Measurements from ENCODE around the gene NDUFB8.
A peak's percentile ranks its signal among the peaks of the same experiment; 100 is the strongest.

The NDUFB8 gene

GRCh38 chr10:100507357-100507732 is 22.3 kb downstream of the NDUFB8 start:
- DNase-seq (ENCODE audit: low read depth in 2 of 2): no peak

DNA sequence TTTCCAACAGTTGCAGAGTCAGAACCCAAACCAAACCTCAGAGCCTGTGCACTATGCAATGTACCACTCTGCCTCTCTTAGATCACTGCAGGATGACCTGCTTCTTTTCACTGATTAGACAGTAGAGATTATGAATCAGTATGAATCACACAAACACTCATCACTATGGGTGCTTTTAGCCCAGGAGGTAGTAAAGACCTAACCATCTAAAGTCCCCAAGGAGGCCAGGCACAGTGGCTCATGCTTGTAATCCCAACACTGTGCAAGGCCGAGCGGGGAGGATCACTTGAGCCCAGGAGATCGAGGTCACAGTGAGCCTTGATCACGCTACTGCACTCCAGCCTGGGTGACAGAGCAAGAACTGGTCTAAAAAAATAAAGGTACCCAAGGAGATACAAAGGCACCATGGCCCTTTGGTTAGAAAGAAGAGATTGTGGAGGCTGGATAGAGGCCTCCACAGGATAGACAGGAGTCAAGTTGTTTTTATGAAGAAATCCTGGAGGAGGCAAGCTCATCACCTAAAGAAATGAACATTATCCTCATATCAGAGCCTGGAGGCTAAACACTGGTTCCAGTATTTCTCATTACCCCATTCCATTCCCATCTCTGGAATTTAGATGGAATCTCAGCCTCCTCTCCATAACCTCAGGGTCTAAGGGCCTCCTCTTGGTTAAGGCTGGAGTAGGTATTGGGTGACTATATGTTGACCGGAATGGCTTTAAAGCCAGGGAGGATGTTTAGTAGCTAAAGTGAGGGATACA is 22.9 kb downstream of the NDUFB8 start:
- no peak for DNase-seq (ENCODE audit: low read depth in 2 of 2)

DNA sequence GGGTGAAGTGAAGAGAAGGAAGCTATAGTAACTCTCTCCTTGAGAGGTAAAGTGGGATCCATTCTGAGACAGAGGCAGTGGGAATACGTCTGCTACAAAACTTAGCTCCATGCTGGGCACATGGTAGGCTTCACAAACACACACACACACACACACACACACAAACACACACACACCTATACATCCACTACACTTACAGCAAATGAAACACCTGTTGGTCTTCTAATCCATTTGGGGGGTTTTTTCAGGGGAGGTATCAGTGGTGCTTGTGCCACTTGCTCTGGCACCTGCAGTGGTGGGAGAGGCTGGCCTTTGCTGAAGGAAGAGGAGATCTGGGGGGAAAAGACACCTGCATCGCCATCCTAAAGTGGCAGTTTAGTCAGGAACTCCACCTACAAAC is 24.5 kb downstream of the NDUFB8 start:
- DNase-seq (ENCODE audit: low read depth in 2 of 2): no peak

DNA sequence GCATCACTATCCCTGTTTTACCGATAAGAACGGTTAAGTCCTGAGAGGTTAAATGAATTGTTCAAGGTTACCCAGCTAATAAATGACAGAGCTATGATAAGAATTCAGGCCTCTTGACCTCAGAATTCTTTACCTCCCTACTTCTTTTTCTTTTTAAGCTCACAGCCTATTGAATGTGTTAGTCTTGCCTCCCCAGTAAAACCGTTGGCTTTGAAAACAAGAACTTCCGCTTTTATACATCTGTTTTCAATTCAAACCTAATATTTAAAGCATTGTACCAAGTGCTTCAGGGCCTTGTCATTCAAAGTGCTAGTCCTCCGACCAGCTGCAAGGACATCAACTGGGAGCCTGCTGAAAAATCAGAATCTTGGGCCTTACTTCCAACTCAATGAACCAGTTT is 25.6 kb downstream of the NDUFB8 start:
- no peak for DNase-seq (ENCODE audit: low read depth in 2 of 2)

DNA sequence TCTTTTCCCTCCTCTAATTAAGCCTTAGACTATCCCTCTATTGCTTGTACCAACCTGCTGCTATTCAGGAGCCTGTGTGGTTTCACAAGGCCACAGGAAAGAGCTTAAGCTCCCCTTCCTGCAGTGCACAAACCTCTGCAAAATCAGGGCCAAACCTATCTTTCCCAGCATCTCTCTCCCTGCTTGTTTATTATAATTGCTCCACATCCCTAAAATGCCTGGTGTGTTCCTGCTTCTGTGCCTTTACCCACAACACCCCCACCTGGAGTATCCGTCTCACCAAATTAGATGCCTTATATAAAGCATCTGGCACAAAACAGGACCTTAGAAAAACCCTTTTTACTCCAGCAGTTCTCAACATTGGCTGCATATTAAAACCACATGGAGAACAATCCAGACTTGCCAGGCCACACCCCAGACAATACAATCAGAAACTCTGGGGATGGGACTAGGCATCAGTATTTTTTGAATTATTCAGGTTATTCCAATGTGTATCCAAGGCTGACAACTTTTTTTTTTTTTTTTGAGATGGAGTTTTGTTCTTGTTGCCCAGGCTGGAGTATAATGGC is 26.7 kb downstream of the NDUFB8 start:
- DNase-seq (ENCODE audit: low read depth in 2 of 2): no peak

DNA sequence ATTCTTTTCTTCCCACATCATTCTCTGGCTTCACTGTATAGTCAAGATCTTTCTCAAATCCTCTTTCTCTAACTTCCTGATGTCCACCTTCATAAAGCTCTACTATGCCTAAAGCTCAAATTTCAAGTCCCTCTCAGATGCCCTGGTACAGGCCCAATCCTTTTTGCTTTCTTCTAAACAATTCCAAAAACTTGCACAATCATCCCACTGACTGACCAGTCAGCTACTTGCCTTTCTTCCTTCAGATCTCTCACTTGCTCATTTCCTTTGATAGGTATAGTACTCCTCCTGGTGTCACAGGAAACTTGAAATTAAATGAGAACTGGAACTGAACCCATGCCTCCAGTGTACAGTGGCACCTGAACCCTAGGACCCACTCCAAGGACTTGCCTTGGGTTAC is 28.2 kb downstream of the NDUFB8 start:
- DNase-seq (ENCODE audit: low read depth in 2 of 2): no peak

DNA sequence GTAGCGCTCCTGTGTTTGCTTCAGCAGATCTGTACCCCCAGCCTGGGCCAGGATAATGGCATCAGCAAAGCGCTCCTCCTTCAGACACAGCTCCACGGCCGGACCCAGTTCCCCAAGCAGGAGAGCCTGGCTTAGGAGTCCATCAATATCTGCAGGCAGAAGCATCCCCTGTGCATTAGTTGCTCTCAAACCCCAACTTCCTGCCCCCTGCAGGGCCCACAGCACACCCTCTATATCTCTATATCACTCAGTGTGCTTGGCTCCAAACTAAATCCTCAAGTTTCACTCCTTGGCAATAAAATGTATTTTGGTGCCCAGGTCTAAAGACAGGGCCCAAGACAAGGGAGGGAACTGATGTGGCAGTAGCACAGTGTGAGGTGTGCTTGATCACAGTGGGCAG is 31.6 kb downstream of the NDUFB8 start:
- DNase-seq (ENCODE audit: low read depth in 2 of 2): no peak

DNA sequence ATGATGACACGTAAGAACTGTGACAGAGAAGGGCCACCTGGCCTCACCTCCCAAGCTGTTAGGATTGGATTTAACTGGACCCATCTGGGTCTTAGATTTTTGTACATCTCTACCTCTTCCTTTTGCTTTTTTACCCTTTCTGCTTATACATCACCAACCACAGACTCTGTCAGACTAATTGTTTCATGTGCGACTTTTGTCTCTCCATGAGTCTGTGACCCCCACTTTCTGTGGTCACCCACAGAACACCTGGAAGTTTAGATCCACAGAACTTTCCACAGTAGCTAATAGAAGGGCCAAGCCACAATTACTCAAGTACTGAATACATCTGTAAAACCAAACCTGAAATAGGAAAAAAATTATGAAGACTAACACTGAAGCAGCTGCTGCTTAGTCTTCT is 33.1 kb downstream of the NDUFB8 start:
- DNase-seq (ENCODE audit: low read depth in 2 of 2): no peak

DNA sequence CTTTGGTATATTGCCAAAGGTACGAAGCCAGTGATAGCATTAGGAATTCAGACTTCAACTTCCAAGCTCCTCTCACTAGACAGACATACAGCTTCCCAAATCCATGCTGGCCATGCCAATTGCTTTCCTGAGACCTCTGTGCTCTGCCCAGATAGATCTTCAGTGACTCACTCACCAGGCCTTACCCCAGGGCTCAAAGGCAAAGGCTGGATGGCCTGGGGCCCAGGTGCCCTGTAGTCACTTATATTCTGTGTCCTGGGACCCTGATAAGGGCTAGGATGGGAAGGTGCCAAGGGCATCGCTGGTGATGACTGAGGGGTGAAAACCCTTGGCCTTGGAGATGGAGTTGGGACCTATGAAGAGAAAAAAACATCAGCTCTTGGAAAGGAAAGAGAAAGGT is 39.1 kb downstream of the NDUFB8 start:
- DNase-seq (ENCODE audit: low read depth in 2 of 2): no peak

GRCh38 chr10:100489396-100489795 is 40.3 kb downstream of the NDUFB8 start:
- DNase-seq (ENCODE audit: low read depth in 2 of 2): no peak

DNA sequence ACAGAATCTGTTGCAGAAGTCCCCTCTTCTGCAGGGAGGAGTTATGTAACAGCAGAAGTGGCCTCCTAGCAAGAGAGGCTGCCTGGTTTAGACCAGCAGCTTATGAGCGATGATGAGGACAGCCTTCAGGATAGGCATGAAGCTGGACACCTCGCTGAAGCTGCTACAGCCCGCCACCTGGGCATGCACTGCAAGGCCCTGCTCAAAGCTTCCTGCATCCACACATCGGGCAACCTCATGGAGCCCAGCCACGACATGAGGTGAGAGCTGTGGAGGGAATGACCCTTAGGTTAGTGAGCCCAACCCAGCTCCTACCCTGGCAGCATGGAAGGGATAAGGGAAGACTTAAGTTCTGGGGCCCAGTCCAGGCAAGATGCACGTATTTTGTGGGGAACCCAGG is 42.1 kb downstream of the NDUFB8 start:
- no peak for DNase-seq (ENCODE audit: low read depth in 2 of 2)

GRCh38 chr10:100485801-100486495 is 43.7 kb downstream of the NDUFB8 start:
- DNase-seq (ENCODE audit: low read depth in 2 of 2): no peak

- no peak for DNase-seq (ENCODE audit: low read depth in 2 of 2)
Measured at GRCh38 chr10:100485366-100485765, 44.3 kb downstream of the NDUFB8 start.

GRCh38 chr10:100483876-100484666 is 45.6 kb downstream of the NDUFB8 start:
- DNase-seq (ENCODE audit: low read depth in 2 of 2): no peak

- no peak for DNase-seq (ENCODE audit: low read depth in 2 of 2)
Measured at GRCh38 chr10:100482834-100483185, 46.9 kb downstream of the NDUFB8 start.

DNA sequence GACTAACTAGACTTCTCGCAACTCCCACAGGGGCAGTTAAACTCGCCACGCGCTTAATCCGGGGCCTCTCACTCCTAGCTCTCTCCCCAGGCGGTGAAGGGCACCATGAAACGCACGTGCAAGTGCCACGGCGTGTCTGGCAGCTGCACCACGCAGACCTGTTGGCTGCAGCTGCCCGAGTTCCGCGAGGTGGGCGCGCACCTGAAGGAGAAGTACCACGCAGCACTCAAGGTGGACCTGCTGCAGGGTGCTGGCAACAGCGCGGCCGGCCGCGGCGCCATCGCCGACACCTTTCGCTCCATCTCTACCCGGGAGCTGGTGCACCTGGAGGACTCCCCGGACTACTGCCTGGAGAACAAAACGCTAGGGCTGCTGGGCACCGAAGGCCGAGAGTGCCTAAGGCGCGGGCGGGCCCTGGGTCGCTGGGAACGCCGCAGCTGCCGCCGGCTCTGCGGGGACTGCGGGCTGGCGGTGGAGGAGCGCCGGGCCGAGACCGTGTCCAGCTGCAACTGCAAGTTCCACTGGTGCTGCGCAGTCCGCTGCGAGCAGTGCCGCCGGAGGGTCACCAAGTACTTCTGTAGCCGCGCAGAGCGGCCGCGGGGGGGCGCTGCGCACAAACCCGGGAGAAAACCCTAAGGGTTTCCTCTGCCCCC is 47.4 kb downstream of the NDUFB8 start:
- peak; percentile 47 to 56 for DNase-seq (ENCODE audit: low read depth in 2 of 2)

- peak; percentile 72 to 78 for DNase-seq (ENCODE audit: low read depth in 2 of 2)
Measured at GRCh38 chr10:100481462-100482081, 48.1 kb downstream of the NDUFB8 start.

GRCh38 chr10:100480002-100480401 is 49.7 kb downstream of the NDUFB8 start:
- no peak for DNase-seq (ENCODE audit: low read depth in 2 of 2)

GRCh38 chr10:100479037-100479436 is 50.6 kb downstream of the NDUFB8 start:
- DNase-seq (ENCODE audit: low read depth in 2 of 2): no peak

DNA sequence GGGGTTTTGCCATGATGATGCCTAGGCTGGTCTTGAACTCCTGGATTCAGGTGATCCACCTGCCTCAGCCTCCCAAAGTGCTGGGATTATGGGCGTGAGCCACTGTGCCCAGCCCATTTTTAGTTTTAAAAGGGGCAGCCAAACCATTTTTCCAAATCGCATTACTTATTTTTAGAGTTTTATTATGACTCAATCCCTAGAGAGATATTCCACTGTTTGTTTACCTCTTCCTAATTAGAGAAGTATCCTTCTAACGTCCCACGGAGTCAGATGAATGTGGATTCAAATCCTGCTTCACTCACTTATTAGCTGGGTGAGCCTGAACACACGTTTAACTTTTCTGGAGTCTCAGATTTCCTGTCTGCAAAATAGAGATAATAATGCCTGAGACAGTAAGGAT is 51.7 kb downstream of the NDUFB8 start:
- DNase-seq (ENCODE audit: low read depth in 2 of 2): no peak
